Fibroblast of skin of left biceps (primary cell): ENCODE results near the gene TMBIM6.
A peak's percentile ranks its signal among the peaks of the same experiment; 100 is the strongest.
"Not testable (repeated sequence)": the region's sequence is repeated elsewhere in the genome, so short reads cannot be mapped to it uniquely, and the experiment has no call there.

Experiments
- DNase-seq, 2 experiments: peaks; one replicate each; pipeline ENCODE4 v3.0.0-alpha.2; 2013; ENCODE audit warnings: low read depth in 2 of 2

The TMBIM6 gene

GRCh38 chr12:49730050-49730449 lies 11.3 kb upstream of the TMBIM6 start:
- no peak for DNase-seq

GRCh38 chr12:49730568-49731101 lies 10.7 kb upstream of the TMBIM6 start:
- no peak for DNase-seq

- DNase-seq: no peak
These were observed 7.9 kb upstream of the TMBIM6 start for GRCh38 chr12:49733219-49734017.

- DNase-seq: not testable (repeated sequence)
These were observed 6.5 kb upstream of the TMBIM6 start for GRCh38 chr12:49734900-49735299.

GRCh38 chr12:49738721-49739120 lies 2.6 kb upstream of the TMBIM6 start:
- not testable (repeated sequence) for DNase-seq

- not testable (repeated sequence) for DNase-seq
These were observed 1.1 kb upstream of the TMBIM6 start for GRCh38 chr12:49740277-49740676.

- peak; percentile 24 to 31 for DNase-seq
These were observed 694 bp downstream of the TMBIM6 start for GRCh38 chr12:49741882-49742620.

- no peak for DNase-seq
These were observed 3.1 kb downstream of the TMBIM6 start for GRCh38 chr12:49744363-49744885.

GRCh38 chr12:49748306-49748705 lies 6.9 kb downstream of the TMBIM6 start:
- DNase-seq: no peak

GRCh38 chr12:49748800-49749199 lies 7.4 kb downstream of the TMBIM6 start:
- DNase-seq: no peak

- peak; percentile 36 to 45 for DNase-seq
These were observed 9.0 kb downstream of the TMBIM6 start for GRCh38 chr12:49750027-49750995.

GRCh38 chr12:49750996-49751393 lies 9.6 kb downstream of the TMBIM6 start:
- DNase-seq: no peak

- no peak for DNase-seq
These were observed 20.5 kb downstream of the TMBIM6 start for GRCh38 chr12:49761677-49762467.

- no peak for DNase-seq
These were observed 21.1 kb downstream of the TMBIM6 start for GRCh38 chr12:49762468-49762847.

- DNase-seq: no peak
These were observed 21.7 kb downstream of the TMBIM6 start for GRCh38 chr12:49763006-49763591.

- DNase-seq: no peak
These were observed 22.8 kb downstream of the TMBIM6 start for GRCh38 chr12:49764126-49764525.

- no peak for DNase-seq
These were observed 24.7 kb downstream of the TMBIM6 start for GRCh38 chr12:49766115-49766455.

- DNase-seq: no peak
These were observed 26.0 kb downstream of the TMBIM6 start for GRCh38 chr12:49767333-49767732.

GRCh38 chr12:49773102-49773501 lies 31.7 kb downstream of the TMBIM6 start:
- DNase-seq: not testable (repeated sequence)

- DNase-seq: peak; percentile 46
These were observed 35.1 kb downstream of the TMBIM6 start for GRCh38 chr12:49776413-49776812.
